PFSK-1 (cell line): Measurements from ENCODE around the gene DIP2A.

Experiments used
- POLR2AphosphoS5 ChIP-seq: IDR thresholded peaks from 2 replicates; pipeline ENCODE4 v1.6.1; 2012; ENCODE audit warnings: low read depth, mild to moderate bottlenecking, control low read depth, low read length, moderate library complexity
- SIN3A ChIP-seq: IDR thresholded peaks from 2 replicates; pipeline ENCODE4 v1.6.1; 2012; ENCODE audit warnings: mild to moderate bottlenecking, low read length, moderate library complexity, borderline replicate concordance; ENCODE audit not compliant: insufficient read depth
- TAF1 ChIP-seq: IDR thresholded peaks from 2 replicates; pipeline ENCODE4 v1.6.1; 2012; ENCODE audit warnings: low read length, control low read depth, borderline replicate concordance; ENCODE audit not compliant: insufficient read depth

DNA sequence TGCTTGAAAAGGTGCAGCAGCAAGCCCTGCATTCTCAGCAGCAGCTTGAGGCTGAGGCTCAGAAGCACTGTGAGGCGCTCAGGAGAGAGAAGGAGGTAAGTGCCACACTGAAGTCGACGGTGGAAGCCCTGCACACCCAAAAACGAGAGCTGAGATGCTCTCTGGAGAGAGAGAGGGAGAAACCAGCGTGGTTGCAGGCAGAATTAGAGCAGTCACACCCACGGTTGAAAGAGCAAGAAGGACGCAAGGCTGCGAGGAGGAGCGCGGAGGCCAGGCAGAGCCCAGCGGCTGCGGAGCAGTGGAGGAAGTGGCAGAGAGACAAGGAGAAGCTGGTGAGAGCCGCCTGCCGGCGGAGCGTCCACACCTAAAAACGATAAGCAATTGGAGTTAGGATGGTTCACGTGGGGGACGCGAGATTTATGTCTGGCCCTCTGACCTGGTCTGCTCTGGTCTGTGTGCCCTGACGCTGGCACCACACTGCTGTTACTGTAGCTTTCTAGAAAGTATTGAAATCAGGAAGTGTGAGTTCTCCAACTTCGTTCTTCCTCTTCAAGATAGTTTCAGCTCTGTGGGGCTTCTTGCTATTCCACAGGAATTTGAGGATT, 26.7 kb upstream of the DIP2A start:
- TF ChIP-seq SIN3A (no peak), TAF1 (no peak), POLR2AphosphoS5 (no peak)
